T-helper 9 cell (primary cell): Measurements from ENCODE around the gene IFIT1.
"Not testable (repeated sequence)": the region's sequence is repeated elsewhere in the genome, so short reads cannot be mapped to it uniquely, and the experiment has no call there.

Experiments used
- DNase-seq: peaks from one replicate; pipeline ENCODE4 v3.0.0-alpha.2; 2020

IFIT1 gene

GRCh38 chr10:89367529-89367928 is 24.9 kb upstream of the IFIT1 start:
- DNase-seq = no peak

GRCh38 chr10:89368129-89368528 is 24.3 kb upstream of the IFIT1 start:
- no peak for DNase-seq

DNA sequence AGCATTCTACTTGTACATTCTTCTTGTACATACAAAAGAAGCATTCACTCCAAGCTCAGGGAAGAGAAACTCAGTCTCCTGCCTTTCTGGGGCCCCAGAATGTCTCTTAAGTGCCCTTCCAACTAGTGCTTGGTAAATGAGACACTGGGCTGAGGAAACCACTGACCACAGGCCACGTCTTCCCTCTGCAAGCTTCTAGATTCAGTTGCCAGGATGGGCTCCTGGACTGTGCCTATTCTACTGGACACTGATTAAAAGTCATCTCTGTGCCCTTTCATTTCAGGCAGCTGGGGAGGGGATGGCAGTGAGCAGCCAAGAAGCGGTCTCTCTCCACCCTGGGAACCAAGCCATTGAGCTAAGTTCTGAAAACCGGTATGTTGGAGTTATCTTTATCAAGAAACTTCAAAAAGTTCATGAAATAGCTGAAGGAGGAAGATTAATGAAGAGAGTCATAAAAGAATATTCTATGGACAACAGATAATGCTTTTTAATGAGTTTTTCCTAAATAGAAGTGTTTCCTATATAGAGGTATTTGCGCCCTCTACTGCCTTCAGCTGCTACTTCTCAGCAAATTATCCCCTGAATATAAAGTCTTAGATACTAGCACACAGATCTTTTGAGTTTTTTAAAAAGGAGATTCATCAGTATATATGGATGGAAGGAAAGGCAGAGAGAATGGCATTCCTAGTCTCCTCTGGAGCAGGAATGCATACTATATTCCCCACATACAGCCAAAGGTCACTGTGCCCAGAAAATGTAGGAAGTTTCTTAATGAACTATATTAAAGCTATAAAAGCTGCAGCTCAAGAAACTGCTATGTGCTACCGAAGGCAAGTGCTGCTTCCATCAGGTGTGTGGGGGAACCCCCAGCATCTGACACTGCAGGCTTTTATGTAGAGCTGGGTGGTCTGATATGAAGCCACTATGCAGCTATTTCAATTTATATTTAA is 23.0 kb upstream of the IFIT1 start:
- no peak for DNase-seq

DNA sequence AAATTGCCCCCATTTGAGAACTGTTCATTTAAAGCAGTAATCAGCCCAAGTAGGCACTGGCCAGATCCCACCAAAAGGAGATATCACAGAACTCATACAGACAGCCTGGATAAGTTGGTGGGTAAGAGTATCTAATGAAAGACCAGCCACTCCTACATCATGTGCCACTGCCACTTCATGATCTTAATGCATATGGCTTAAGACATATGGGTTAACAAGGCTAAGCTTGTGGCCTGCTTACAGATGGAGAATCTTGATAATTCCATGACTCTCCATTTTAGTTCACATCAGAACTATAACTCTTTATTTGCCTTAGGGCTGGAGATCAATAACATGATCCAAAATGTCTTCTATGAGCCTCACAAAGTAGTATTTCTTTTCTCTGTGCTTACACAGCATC is 21.3 kb upstream of the IFIT1 start:
- DNase-seq = no peak

- no peak for DNase-seq
Observed at GRCh38 chr10:89371987-89372386, 20.4 kb upstream of the IFIT1 start.

DNA sequence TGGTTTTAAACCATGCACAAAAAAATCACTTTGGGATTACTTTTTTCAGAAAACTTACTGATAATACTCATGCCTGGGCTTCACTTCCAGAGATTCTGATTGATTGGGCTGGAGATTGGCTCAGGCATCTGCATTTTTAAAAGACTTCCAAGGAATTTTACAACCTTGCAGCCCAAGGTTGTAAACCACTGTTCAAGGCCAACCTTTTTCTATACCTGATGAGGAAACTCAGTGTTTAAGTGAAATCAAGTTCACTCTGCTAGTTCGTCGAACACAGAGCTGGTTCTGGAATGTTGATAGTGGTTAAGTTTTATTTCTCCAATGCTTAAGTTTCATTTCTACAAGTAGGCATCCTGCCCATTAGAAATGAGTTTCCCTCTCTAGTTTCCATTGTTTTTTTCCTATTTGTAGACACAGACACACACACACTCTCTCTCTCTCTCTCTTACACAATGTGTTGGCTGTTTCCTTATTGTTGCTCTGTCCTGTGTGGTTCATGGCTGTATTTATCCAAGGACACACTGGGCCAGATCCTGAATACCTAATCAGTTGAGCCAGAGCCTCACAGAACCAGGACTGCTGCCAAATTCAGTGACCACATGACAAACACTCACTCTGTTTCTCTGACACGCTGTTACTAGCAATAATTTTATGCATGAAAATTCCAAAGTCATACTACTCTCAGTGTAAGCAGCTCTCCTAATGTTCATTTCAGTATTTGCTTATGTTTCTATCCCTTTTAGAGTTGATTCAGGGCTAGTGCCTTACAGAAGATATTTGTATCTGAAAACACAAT is 18.3 kb upstream of the IFIT1 start:
- DNase-seq = no peak

GRCh38 chr10:89374713-89375141 is 17.7 kb upstream of the IFIT1 start:
- no peak for DNase-seq

DNA sequence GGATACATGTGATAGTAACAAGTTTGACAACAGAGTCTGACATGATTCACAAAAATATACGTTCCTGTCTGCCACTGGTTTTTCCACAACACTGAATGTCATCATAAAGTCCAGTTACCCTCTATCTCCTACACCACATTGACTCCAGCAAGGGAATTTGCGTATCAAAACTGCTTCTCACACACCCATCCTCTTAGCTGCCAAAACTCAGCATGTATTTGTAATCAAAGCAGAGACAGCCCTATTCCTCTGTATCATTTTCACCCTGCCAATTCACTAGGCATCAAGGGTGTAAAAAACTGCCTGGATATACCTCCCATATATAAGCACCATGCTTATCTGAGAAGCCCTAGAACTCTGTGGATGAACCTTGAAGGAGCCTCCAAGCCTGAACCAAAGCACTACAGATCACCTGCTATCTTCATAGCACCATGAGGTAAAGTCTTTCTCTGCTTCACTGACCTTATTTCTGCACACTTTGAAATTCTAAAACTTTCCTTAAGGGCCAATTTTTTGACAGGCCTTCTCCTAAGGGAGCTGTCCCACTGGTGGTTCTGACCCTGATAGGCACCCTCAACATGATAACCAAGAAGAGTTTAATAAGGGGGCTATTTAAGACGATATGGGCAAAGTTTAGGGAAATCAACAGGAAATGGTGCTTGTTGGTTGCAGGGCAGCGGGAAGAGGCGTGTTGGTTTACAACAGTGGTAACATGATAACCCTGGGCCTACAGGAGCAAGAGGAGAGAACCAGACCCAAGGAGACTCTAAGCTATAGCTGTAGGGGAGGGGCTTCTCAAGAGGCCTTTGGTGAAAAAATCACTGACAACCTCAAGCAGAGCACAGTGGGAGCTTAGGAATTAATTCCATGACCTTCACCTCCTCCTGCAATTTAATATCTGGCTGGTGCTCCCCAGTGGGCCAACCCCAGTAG is 14.5 kb upstream of the IFIT1 start, which contains the start of gene IFIT1B:
TSS of gene IFIT1B (plus strand) at position 352 of the 933 bp plus-strand sequence. CDS start at position 432, 80 bp downstream.
- DNase-seq = no peak

- DNase-seq = no peak
Observed at GRCh38 chr10:89379103-89379502, 13.3 kb upstream of the IFIT1 start.

- DNase-seq = no peak
Observed at GRCh38 chr10:89382757-89383156, 9.7 kb upstream of the IFIT1 start.

- no peak for DNase-seq
Observed at GRCh38 chr10:89384474-89385340, 7.7 kb upstream of the IFIT1 start.

GRCh38 chr10:89388806-89389205 is 3.6 kb upstream of the IFIT1 start:
- DNase-seq = no peak

GRCh38 chr10:89389254-89389653 is 3.2 kb upstream of the IFIT1 start:
- no peak for DNase-seq

GRCh38 chr10:89390476-89391225 is 1.8 kb upstream of the IFIT1 start:
- DNase-seq = no peak

DNA sequence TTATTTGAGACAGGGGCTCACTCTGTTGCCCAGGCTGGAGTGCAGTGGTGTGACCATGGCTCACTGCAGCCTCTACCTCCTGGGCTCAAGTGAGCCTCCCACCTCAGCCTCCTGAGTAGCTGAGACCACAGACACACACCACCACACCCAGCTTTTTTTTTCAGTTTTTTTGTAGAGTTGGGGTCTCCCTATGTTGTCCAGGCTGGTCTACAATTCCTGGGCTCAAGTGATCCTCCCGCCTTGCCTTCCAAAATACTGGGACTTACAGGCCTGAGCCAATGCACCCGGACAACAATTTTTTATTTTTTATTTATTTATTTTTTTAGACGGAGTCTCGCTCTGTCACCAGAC is 1.2 kb upstream of the IFIT1 start:
- DNase-seq = not testable (repeated sequence)

- DNase-seq = no peak
Observed at GRCh38 chr10:89392974-89393373, 551 bp downstream of the IFIT1 start.

GRCh38 chr10:89393898-89394297 is 1.5 kb downstream of the IFIT1 start:
- no peak for DNase-seq

DNA sequence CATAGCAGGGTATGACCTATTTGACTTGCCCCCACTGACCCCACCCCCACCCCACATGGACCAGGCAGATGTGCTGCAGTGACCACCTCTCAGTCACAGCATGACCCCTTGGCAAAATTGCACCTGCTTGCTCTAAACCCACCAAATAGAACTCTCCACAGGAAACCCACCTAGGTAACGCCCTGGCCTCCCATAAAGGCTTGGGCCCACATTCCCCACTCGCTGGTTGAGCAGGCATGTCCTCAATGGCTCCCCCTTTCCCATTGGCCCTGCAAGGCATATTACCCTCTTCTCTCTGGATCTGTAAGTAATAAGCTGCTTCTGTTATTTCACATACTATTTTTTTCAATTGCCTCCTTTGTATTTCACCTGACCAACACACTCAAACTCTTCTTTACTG is 2.7 kb downstream of the IFIT1 start:
- no peak for DNase-seq

GRCh38 chr10:89398003-89398749 is 5.8 kb downstream of the IFIT1 start:
- no peak for DNase-seq

DNA sequence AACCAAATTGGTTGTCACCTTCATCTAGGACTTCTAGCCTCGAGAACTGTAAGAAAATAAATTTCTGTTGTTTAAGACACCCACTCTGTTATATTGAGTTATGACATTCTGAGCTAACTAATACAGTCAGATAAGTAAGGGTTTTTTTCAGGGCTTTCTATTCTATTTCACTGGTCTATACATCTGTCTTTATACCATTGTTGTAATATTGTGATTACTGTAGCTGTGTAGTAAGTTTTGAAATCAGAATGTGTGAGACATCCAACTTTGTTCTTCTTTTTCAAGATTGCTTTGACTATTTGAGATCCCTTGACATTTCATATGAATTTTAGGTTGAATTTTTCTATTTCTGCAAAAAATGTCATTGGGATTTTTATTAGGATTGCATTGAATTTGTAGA is 7.5 kb downstream of the IFIT1 start:
- DNase-seq = no peak
